Left lung (tissue), 10 donors: ENCODE measurements around the gene AP1G2. TPM values are rescaled to one million over a fixed set of nuclear protein-coding genes. Genes with fewer than 3 reads are reported as not detected.
"Not testable (repeated sequence)": the region's sequence is repeated elsewhere in the genome, so short reads cannot be mapped to it uniquely, and the experiment has no call there.

Experiments used
- ATAC-seq: fragments of 200-7000 bp; cut with Tn5 transposase; one replicate; pipeline ENCODE4 v1.9.1; 2020; ENCODE audit warnings: moderate library complexity
- DNase-seq, 4 donors: peaks; one replicate each; pipeline ENCODE4 v3.0.0-alpha.2; 2013 to 2020
- H3K27ac ChIP-seq, 2 donors: fragments of 200-600 bp; sonication (generic) in 1 of 2; one replicate each; pipeline versions ENCODE4 v1.5.0 to v1.8.0; 2020 to 2021
- H3K27me3 ChIP-seq, 2 donors: fragments of 200-600 bp; sonication (generic) in 1 of 2; one replicate each; pipeline versions ENCODE4 v1.5.0 to v1.8.0; 2020 to 2021
- H3K36me3 ChIP-seq, 2 donors: fragments of 200-600 bp; sonication (generic) in 1 of 2; one replicate each; pipeline versions ENCODE4 v1.5.0 to v1.8.0; 2020 to 2021
- H3K4me1 ChIP-seq, 2 donors: fragments of 200-600 bp; one replicate each; pipeline ENCODE4 v1.8.0; 2021
- H3K4me3 ChIP-seq, 2 donors: fragments of 200-600 bp; sonication (generic) in 1 of 2; one replicate each; pipeline versions ENCODE4 v1.5.0 to v1.8.0; 2020 to 2021; ENCODE audit warnings: mild to moderate bottlenecking in 1 of 2
- H3K9me3 ChIP-seq, 2 donors: fragments of 200-600 bp; sonication (generic) in 1 of 2; one replicate each; pipeline versions ENCODE4 v1.5.0 to v1.8.0; 2020 to 2021
- CTCF ChIP-seq, 2 donors: fragments of 200-600 bp; sonication (generic) in 1 of 2; IDR thresholded peaks; one replicate each; pipeline versions ENCODE4 v1.5.0 to v1.8.0; 2021; ENCODE audit warnings: antibody characterized with exemption in 2 of 2
- intact Hi-C, 2 donors: fragments of 100-400 bp; cut with DNase I; formaldehyde crosslinking; loops; one replicate each; pipeline versions ENCODE4 v1.11.2 to v1.14.2; 2022
- polyA plus RNA-seq, 6 donors: library from polyadenylated mRNA; unstranded; fragments of 120-200 nt; gene quantifications; one replicate each; pipeline ENCODE4 v1.2.1, GENCODE V29; 2013; ENCODE audit not compliant: insufficient read length in 6 of 6
- total RNA-seq, 2 donors: library from RNA; stranded (reverse); fragmentation: NEBNext Ultra II Directional; extraction: Animal tissue kit (Norgen Biotek cat#: 25700); gene quantifications; one replicate each; pipeline ENCODE4 v1.2.1, GENCODE V29; 2021
- donor health status: DM: no; HTN: yes; CAD: no.
- donor health status: DM: no; HTN: no; CAD: no.

AP1G2 gene
- total and polyA plus RNA-seq, 8 donors: 60.6 to 121 (median 93.3) TPM

DNA sequence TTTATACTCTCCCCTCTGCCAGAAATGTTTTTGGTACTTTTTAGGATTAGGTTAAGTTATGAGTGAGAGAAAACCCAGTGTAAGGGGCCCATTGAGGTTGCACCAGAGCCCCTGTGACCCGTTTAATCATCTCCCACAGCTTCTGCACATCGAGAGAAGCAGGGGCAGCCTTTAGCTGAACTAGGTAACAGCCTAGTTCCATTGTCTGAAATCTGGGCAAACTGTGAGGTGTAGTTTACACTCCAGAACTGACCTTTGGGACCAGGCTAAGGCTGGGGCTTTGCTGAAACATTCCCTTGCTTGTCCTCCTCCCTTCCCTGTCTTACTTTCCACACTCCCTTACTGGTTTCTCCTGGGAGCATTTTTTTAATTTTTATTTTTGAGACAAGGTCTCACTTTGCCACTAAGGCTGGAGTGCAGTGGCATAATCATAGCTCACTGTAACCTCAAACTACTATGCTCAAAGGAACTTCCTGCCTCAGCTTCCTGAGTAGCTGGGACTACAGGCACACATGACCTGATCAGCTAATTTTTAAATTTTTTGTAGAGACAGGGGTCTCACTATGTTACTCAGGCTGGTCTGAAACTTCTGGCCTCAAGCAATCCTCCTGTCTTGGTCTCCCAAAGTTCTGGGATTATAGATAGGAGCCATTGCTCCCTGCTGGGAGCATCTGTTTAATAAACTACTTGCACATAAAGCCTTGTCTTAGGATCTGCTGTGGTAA is 42.7 kb upstream of the AP1G2 start:
- H3K36me3 ChIP-seq: no peaks in the 10 kb centered on the region
- H3K27me3 ChIP-seq: no peaks in the 10 kb centered on the region
- no peaks in the 10 kb centered on the region for H3K9me3 ChIP-seq
- H3K27ac ChIP-seq: peak overlapping the region in 1 of 2 donors; percentile 34
- no peak overlapping the region for H3K4me3 ChIP-seq
- intact Hi-C loops: no loop called here
- DNase-seq (no peak), ATAC-seq (no peak)
- TF ChIP-seq CTCF (IDR thresholded peaks at IDR 0.05): no peak
- no peaks in the 10 kb centered on the region for H3K4me1 ChIP-seq

DNA sequence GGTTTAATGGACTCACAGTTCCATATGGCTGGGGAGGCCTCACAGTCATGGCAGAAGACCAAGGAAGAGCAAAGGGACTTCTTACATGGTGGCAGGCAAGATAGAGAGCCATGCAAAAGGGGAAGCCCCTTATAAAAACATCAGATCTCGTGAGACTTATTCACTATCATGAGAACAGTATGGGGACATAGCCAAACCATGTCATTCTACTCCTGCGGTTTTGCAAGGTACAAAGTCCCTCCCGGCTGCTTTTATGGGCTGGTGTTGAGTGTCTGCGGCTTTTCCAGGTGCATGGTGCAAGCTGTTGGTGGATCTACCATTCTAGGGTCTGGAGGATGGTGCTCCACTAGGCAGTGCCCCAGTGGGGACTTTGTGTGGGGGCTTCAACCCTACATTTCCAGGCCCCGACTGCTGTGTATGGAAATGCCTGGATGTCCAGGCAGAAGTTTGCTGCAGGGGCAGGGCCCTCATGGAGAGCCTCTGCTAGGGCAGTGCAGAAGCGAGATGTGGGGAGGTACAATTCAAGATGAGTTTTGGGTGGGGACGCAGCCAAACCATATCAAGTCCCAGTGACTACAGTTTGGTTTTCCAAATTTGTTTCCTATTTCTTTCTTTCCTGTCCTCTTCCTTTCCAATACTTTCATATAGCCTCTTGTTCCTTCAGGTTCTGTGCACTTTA is 42.0 kb upstream of the AP1G2 start:
- H3K36me3 ChIP-seq, ATAC-seq, H3K4me1 ChIP-seq, H3K4me3 ChIP-seq, H3K9me3 ChIP-seq, DNase-seq, intact Hi-C loops, H3K27me3 ChIP-seq: not testable (repeated sequence)
- peak overlapping the region in 1 of 2 donors; percentile 34 for H3K27ac ChIP-seq

DNA sequence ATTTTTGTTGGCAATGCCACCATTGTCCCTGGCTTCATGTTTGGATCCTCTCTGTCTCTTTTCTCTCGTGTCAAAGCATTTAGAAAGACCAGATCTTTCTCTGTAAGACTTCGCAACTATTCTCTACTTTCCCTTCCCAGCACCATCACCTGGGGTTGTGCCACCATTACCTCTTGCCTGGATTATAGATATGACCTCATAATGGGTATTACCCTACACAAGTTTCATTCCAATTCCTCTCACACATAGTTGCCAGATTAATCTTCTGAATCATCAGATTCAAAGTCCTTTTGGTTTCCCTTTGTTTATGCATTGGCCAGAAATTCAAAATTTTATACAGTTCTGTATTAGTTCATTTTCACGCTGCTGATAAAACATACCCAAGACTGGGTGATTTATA is 41.4 kb upstream of the AP1G2 start:
- Histone ChIP-seq H3K4me1 (no peaks in the 10 kb centered on the region), H3K36me3 (no peaks in the 10 kb centered on the region), H3K4me3 (no peak overlapping the region), H3K27ac (no peak overlapping the region), H3K27me3 (no peaks in the 10 kb centered on the region), H3K9me3 (no peaks in the 10 kb centered on the region)
- no peak for DNase-seq
- intact Hi-C loops: no loop called here
- no peak for TF ChIP-seq CTCF (IDR thresholded peaks at IDR 0.05)
- no peak for ATAC-seq

DNA sequence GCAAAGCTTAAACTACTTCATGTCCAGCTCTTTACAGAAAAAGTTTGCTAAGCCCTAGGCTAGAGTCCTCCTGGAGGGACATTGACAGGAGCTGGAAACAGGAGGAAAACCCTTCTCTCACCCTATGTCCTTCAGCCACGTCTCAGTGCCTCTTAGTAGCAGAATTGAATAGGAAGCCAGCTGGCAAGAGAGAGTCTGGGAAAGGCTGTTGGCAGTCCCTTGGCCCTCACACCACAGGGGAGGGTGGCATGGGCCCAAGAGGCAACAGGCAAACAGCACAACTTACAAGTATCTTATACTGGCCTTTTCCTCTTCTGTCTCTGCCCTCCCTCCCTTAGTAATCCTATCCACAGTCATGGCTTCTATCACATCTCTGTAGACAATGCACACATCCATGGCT is 40.9 kb upstream of the AP1G2 start:
- no peaks in the 10 kb centered on the region for H3K27me3 ChIP-seq
- no peaks in the 10 kb centered on the region for H3K4me1 ChIP-seq
- H3K27ac ChIP-seq: no peak overlapping the region
- no peaks in the 10 kb centered on the region for H3K36me3 ChIP-seq
- ATAC-seq (no peak), DNase-seq (no peak)
- intact Hi-C loops: no loop called here
- H3K9me3 ChIP-seq: no peaks in the 10 kb centered on the region
- TF ChIP-seq CTCF (IDR thresholded peaks at IDR 0.05): no peak
- no peak overlapping the region for H3K4me3 ChIP-seq

GRCh38 chr14:23605931-23606585 is 38.5 kb upstream of the AP1G2 start:
- intact Hi-C loops: no loop called here

More at GRCh38 chr14:23605931-23606585, 38.5 kb upstream of the AP1G2 start:
- no peaks in the 10 kb centered on the region for H3K9me3 ChIP-seq
- no peak overlapping the region for H3K27ac ChIP-seq
- no peaks in the 10 kb centered on the region for H3K4me1 ChIP-seq
- ATAC-seq: no peak
- no peaks in the 10 kb centered on the region for H3K27me3 ChIP-seq
- no peak for TF ChIP-seq CTCF (IDR thresholded peaks at IDR 0.05)
- DNase-seq: no peak
- H3K36me3 ChIP-seq: no peaks in the 10 kb centered on the region
- no peak overlapping the region for H3K4me3 ChIP-seq
